HepG2 (cell line): ENCODE data around the gene C16orf87. TPM values are rescaled to one million over a fixed set of nuclear protein-coding genes. Genes with fewer than 3 reads are reported as not detected.

Experiments
- CTCF ChIP-seq: sonication (generic); formaldehyde crosslinking; IDR thresholded peaks from 2 replicates; pipeline ENCODE4 v1.5.0; 2020; ENCODE audit warnings: mild to moderate bottlenecking, missing genetic modification reagents, moderate library complexity
- DPF2 ChIP-seq: sonication (generic); formaldehyde crosslinking; IDR thresholded peaks from 2 replicates; pipeline ENCODE4 v1.4.0; 2020; ENCODE audit warnings: mild to moderate bottlenecking, low read depth, missing genetic modification reagents, borderline replicate concordance
- HDAC6 ChIP-seq: fragments of 200-600 bp; sonication (generic); IDR thresholded peaks from 2 replicates; pipeline ENCODE4 v1.7.0; 2017; ENCODE audit warnings: mild to moderate bottlenecking, antibody characterized with exemption, low read length, low read depth
- LBX2 ChIP-seq: sonication (generic); formaldehyde crosslinking; IDR thresholded peaks from 2 replicates; pipeline ENCODE4 v1.5.0; 2020; ENCODE audit warnings: missing genetic modification reagents, mild to moderate bottlenecking, borderline replicate concordance
- LCORL ChIP-seq, 2 experiments: fragments of 450-650 bp in 1 of 2; sonication (generic) in 1 of 2; formaldehyde crosslinking in 1 of 2; IDR thresholded peaks; 2 replicates each; pipeline versions ENCODE4 v1.5.0 to v1.6.1; 2017 to 2020; ENCODE audit warnings: antibody characterized with exemption in 1 of 2, missing genetic modification reagents in 1 of 2
- NR3C1 ChIP-seq: sonication (generic); formaldehyde crosslinking; IDR thresholded peaks from 2 replicates; pipeline ENCODE4 v1.4.0; 2020; ENCODE audit warnings: missing genetic modification reagents
- SALL1 ChIP-seq: sonication (generic); formaldehyde crosslinking; IDR thresholded peaks from 2 replicates; pipeline ENCODE4 v1.8.0; 2022; ENCODE audit warnings: mild to moderate bottlenecking, missing genetic modification reagents
- SP140L ChIP-seq: sonication (generic); formaldehyde crosslinking; IDR thresholded peaks from 2 replicates; pipeline ENCODE4 v1.4.0; 2020; ENCODE audit warnings: missing genetic modification reagents, borderline replicate concordance
- TCF12 ChIP-seq, 2 experiments: fragments of 450-650 bp in 1 of 2; sonication (generic) in 1 of 2; formaldehyde crosslinking in 1 of 2; IDR thresholded peaks; 2 replicates each; pipeline versions ENCODE4 v1.6.1 to v1.8.0; 2017 to 2022; ENCODE audit warnings: antibody characterized with exemption in 1 of 2, mild to moderate bottlenecking in 1 of 2, missing genetic modification reagents in 1 of 2, moderate library complexity in 1 of 2
- ZNF672 ChIP-seq: sonication (generic); formaldehyde crosslinking; IDR thresholded peaks from 2 replicates; pipeline ENCODE4 v1.8.1; 2022; ENCODE audit warnings: missing genetic modification reagents
- ZNF691 ChIP-seq: sonication (generic); formaldehyde crosslinking; IDR thresholded peaks from 2 replicates; pipeline ENCODE4 v1.4.0; 2020; ENCODE audit warnings: missing genetic modification reagents, low read depth, mild to moderate bottlenecking, borderline replicate concordance
- ZNF703 ChIP-seq: sonication (generic); formaldehyde crosslinking; IDR thresholded peaks from 2 replicates; pipeline ENCODE4 v1.5.1; 2020; ENCODE audit warnings: missing genetic modification reagents, mild to moderate bottlenecking, moderate library complexity, borderline replicate concordance
- polyA plus RNA-seq, 8 experiments: library from polyadenylated mRNA; depleted of rRNA in 3 of 8; stranded (reverse) in 7 of 8; unstranded in 1 of 8; fragments of >200 nt; fragmentation: Illumina TruSeq in 4 of 8; extraction: Trizol in 4 of 8; gene quantifications; 2 replicates each; pipeline versions ENCODE4 v1.2.1 to v1.2.3, GENCODE V29; 2011 to 2016; ENCODE audit warnings: low read depth in 4 of 8, missing spikeins in 1 of 8, mixed read lengths in 1 of 8; ENCODE audit not compliant: insufficient read depth in 1 of 8
- total RNA-seq, 5 experiments: library from RNA; depleted of rRNA; stranded (reverse); fragments of >200 nt; fragmentation: Illumina TruSeq; extraction: Trizol; gene quantifications; 2 replicates each; pipeline ENCODE4 v1.2.3, GENCODE V29; 2016; ENCODE audit warnings: low read depth in 1 of 5
- TF ChIP-seq, protein P1 (sequence below): sonication (generic); formaldehyde crosslinking; IDR thresholded peaks from 2 replicates; pipeline ENCODE4 v1.4.0; 2020; ENCODE audit warnings: missing genetic modification reagents
- TF ChIP-seq, protein P2 (sequence below): sonication (generic); formaldehyde crosslinking; IDR thresholded peaks from 2 replicates; pipeline ENCODE4 v1.5.1; 2020; ENCODE audit warnings: mild to moderate bottlenecking, moderate library complexity, missing genetic modification reagents
- TF ChIP-seq, protein P3 (sequence below): IDR thresholded peaks from 2 replicates; pipeline ENCODE4 v1.6.1; 2016; ENCODE audit warnings: low read depth, control low read depth
- TF ChIP-seq, protein P4 (sequence below): sonication (generic); formaldehyde crosslinking; conservative IDR thresholded peaks from 2 replicates; pipeline ENCODE4 v1.4.0; 2020; ENCODE audit warnings: missing genetic modification reagents

The C16orf87 gene
- total and polyA plus RNA-seq, 2 of the 13 experiments (the other 11 are each of a cell fraction or from before 2014, with no cell fraction given), result 8.6 to 19.5 TPM

GRCh38 chr16:46746821-46747776, 83.9 kb downstream of the C16orf87 start (continued):
- TF ChIP-seq, protein P1, sequence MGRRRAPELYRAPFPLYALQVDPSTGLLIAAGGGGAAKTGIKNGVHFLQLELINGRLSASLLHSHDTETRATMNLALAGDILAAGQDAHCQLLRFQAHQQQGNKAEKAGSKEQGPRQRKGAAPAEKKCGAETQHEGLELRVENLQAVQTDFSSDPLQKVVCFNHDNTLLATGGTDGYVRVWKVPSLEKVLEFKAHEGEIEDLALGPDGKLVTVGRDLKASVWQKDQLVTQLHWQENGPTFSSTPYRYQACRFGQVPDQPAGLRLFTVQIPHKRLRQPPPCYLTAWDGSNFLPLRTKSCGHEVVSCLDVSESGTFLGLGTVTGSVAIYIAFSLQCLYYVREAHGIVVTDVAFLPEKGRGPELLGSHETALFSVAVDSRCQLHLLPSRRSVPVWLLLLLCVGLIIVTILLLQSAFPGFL (CRISPR knock-in tag), result no peak; the same call in 1 of the 2 replicates
- TF ChIP-seq TCF12 (IDR thresholded peaks at IDR 0.05) (no peak), TCF12 (CRISPR knock-in tag; IDR thresholded peaks at IDR 0.05) (no peak), LBX2 (CRISPR knock-in tag) (no peak), ZNF691 (CRISPR knock-in tag) (no peak), HDAC6 (no peak), ZNF703 (CRISPR knock-in tag) (no peak), LCORL (IDR thresholded peaks at IDR 0.05) (no peak), LCORL (CRISPR knock-in tag; IDR thresholded peaks at IDR 0.05) (peak; percentile 38; the same call in 1 of the 2 replicates), CTCF (no peak), DPF2 (CRISPR knock-in tag) (no peak), NR3C1 (CRISPR knock-in tag) (no peak), SP140L (CRISPR knock-in tag) (no peak), ZNF672 (CRISPR knock-in tag) (no peak), SALL1 (CRISPR knock-in tag) (peak; percentile 53)
- TF ChIP-seq, protein P2, sequence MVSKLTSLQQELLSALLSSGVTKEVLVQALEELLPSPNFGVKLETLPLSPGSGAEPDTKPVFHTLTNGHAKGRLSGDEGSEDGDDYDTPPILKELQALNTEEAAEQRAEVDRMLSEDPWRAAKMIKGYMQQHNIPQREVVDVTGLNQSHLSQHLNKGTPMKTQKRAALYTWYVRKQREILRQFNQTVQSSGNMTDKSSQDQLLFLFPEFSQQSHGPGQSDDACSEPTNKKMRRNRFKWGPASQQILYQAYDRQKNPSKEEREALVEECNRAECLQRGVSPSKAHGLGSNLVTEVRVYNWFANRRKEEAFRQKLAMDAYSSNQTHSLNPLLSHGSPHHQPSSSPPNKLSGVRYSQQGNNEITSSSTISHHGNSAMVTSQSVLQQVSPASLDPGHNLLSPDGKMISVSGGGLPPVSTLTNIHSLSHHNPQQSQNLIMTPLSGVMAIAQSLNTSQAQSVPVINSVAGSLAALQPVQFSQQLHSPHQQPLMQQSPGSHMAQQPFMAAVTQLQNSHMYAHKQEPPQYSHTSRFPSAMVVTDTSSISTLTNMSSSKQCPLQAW (CRISPR knock-in tag), result 0 out of 2 replicates have a peak, but pooled peaks have one; percentile 44
- TF ChIP-seq, protein P3, sequence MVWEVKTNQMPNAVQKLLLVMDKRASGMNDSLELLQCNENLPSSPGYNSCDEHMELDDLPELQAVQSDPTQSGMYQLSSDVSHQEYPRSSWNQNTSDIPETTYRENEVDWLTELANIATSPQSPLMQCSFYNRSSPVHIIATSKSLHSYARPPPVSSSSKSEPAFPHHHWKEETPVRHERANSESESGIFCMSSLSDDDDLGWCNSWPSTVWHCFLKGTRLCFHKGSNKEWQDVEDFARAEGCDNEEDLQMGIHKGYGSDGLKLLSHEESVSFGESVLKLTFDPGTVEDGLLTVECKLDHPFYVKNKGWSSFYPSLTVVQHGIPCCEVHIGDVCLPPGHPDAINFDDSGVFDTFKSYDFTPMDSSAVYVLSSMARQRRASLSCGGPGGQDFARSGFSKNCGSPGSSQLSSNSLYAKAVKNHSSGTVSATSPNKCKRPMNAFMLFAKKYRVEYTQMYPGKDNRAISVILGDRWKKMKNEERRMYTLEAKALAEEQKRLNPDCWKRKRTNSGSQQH, result no peak
- TF ChIP-seq, protein P4, sequence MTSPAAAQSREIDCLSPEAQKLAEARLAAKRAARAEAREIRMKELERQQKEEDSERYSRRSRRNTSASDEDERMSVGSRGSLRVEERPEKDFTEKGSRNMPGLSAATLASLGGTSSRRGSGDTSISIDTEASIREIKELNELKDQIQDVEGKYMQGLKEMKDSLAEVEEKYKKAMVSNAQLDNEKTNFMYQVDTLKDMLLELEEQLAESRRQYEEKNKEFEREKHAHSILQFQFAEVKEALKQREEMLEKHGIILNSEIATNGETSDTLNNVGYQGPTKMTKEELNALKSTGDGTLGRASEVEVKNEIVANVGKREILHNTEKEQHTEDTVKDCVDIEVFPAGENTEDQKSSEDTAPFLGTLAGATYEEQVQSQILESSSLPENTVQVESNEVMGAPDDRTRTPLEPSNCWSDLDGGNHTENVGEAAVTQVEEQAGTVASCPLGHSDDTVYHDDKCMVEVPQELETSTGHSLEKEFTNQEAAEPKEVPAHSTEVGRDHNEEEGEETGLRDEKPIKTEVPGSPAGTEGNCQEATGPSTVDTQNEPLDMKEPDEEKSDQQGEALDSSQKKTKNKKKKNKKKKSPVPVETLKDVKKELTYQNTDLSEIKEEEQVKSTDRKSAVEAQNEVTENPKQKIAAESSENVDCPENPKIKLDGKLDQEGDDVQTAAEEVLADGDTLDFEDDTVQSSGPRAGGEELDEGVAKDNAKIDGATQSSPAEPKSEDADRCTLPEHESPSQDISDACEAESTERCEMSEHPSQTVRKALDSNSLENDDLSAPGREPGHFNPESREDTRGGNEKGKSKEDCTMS (CRISPR knock-in tag), result no peak
